OCI-LY1 (cell line): ENCODE results near the gene ZBTB16.

ENCODE experiments used
- EZH2 ChIP-seq: fragments of 200-600 bp; sonication (generic), shearing (Covaris generic); IDR thresholded peaks from 2 replicates; pipeline ENCODE4 v1.8.0; 2017; ENCODE audit warnings: borderline replicate concordance, mixed run types, mild to moderate bottlenecking, antibody characterized with exemption, low read length, moderate library complexity, mixed read lengths
- TF ChIP-seq, protein P1 (sequence below): fragments of 200-600 bp; sonication (generic), shearing (Covaris generic); IDR thresholded peaks from 2 replicates; pipeline ENCODE4 v1.5.1; 2017; ENCODE audit warnings: mild to moderate bottlenecking, antibody characterized with exemption, low read length, moderate library complexity, mixed read lengths

DNA sequence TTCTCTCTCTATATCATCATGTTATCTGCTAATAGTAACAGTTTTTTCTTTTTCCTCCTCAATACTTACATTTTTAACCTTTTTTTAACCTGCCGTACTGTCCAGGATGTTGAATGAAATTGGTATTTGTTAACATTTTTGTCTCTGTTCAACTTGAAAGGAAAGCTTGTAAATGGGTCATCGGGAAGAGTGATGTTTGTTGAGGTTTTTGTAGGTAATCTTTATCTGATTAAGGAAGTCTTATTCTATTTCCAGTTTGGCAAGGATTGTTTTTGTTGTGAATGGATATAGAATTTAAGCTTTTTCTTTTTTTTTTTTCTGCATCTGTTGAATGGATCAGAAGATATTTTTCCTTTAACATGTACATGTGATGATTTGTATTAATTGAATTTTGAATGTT is 228.6 kb downstream of the ZBTB16 start:
- TF ChIP-seq, protein P1, sequence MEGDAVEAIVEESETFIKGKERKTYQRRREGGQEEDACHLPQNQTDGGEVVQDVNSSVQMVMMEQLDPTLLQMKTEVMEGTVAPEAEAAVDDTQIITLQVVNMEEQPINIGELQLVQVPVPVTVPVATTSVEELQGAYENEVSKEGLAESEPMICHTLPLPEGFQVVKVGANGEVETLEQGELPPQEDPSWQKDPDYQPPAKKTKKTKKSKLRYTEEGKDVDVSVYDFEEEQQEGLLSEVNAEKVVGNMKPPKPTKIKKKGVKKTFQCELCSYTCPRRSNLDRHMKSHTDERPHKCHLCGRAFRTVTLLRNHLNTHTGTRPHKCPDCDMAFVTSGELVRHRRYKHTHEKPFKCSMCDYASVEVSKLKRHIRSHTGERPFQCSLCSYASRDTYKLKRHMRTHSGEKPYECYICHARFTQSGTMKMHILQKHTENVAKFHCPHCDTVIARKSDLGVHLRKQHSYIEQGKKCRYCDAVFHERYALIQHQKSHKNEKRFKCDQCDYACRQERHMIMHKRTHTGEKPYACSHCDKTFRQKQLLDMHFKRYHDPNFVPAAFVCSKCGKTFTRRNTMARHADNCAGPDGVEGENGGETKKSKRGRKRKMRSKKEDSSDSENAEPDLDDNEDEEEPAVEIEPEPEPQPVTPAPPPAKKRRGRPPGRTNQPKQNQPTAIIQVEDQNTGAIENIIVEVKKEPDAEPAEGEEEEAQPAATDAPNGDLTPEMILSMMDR, result no peak
- no peak for TF ChIP-seq EZH2
